GM13977 (cell line): Measurements from ENCODE around the gene IFNL2.

ENCODE experiments used
- DNase-seq: peaks from one replicate; pipeline ENCODE4 v3.0.0; 2012; ENCODE audit warnings: low spot score
- CTCF ChIP-seq: IDR thresholded peaks from 2 replicates; pipeline ENCODE4 v1.5.1; 2012; ENCODE audit warnings: mild to moderate bottlenecking, control low read depth; ENCODE audit not compliant: insufficient read depth; ENCODE audit errors: extremely low read depth, missing control alignments
- in situ Hi-C: fragments of 300-500 bp; cut with MboI; formaldehyde crosslinking; loops from one replicate; pipeline ENCODE4 v1.12.0; 2022; ENCODE audit warnings: low sequenced_read_pairs, low pct_unique_long_range_greater_than_20kb, mixed read lengths, inconsistent platforms; ENCODE audit not compliant: unreplicated experiment

Gene IFNL2

GRCh38 chr19:39317476-39317875, 49.3 kb downstream of the IFNL2 start:
- TF ChIP-seq CTCF = no peak
- in situ Hi-C loops = no loop called here
- no peak for DNase-seq

- in situ Hi-C loops = no loop called here
- DNase-seq = no peak
- no peak for TF ChIP-seq CTCF
Observed at GRCh38 chr19:39318071-39318470, 49.9 kb downstream of the IFNL2 start.

- in situ Hi-C loops = no loop called here
- TF ChIP-seq CTCF = no peak
- no peak for DNase-seq
Observed at GRCh38 chr19:39318690-39319089, 50.5 kb downstream of the IFNL2 start.

DNA sequence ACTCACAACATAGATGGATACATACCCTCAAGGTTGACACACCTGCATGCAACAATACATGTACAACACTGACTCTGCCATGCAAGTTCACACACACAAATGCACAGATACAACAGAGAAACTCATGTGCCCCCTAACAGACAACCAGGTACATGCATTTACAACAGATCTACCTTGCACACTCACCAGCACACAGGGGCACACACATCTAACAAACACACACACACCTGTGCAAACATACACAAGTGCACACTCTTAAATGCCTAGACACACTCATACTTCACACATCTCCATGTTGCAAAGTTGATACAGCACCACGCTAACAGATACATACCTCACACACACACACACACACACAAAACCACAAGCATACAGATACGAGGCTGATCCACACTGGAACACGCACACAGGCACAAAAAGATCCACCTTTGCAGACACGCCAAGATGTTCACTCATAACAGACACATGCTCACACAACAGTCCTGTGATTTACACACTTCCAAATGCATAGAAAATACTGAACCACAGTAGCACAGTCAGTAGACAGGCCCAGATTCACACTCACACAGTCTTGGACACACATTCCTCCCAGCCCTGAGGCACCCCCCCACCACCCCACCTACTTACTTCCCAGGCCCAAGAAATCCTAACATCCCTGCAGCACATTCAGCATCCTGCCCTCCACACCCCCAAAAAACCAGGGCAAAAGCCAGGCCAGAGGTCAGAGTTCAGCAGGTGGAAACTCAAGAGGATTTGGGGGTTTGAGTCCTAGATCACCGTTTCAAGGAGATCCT, 51.1 kb downstream of the IFNL2 start:
- TF ChIP-seq CTCF = no peak
- in situ Hi-C loops = no loop called here
- no peak for DNase-seq
